DMS 273 (cell line): ENCODE measurements around the gene CHST14.
A peak's percentile ranks its signal among the peaks of the same experiment; 100 is the strongest.

Source experiments
- DNase-seq: peaks from one replicate; lab custom pipeline; 2025; ENCODE audit not compliant: unreplicated experiment; lab: John Stamatoyannopoulos, UW

The CHST14 gene

GRCh38 chr15:40487816-40488682 is 17.3 kb downstream of the CHST14 start:
- DNase-seq, result no peak

- DNase-seq, result no peak
Observed at GRCh38 chr15:40489274-40490175, 18.7 kb downstream of the CHST14 start.

- no peak for DNase-seq
Observed at GRCh38 chr15:40493089-40493840, 22.5 kb downstream of the CHST14 start.

GRCh38 chr15:40495516-40495915 is 24.7 kb downstream of the CHST14 start:
- DNase-seq, result no peak

- no peak for DNase-seq
Observed at GRCh38 chr15:40498418-40498817, 27.6 kb downstream of the CHST14 start.

GRCh38 chr15:40498891-40499290 is 28.1 kb downstream of the CHST14 start:
- no peak for DNase-seq

GRCh38 chr15:40499931-40500330 is 29.1 kb downstream of the CHST14 start:
- DNase-seq, result no peak

GRCh38 chr15:40500568-40501330 is 30.0 kb downstream of the CHST14 start:
- DNase-seq, result no peak

GRCh38 chr15:40501487-40501886 is 30.7 kb downstream of the CHST14 start:
- DNase-seq, result no peak

- DNase-seq, result peak; percentile 89
Observed at GRCh38 chr15:40506964-40507571, 36.3 kb downstream of the CHST14 start.

- no peak for DNase-seq
Observed at GRCh38 chr15:40508216-40508615, 37.4 kb downstream of the CHST14 start.

- no peak for DNase-seq
Observed at GRCh38 chr15:40510201-40510600, 39.4 kb downstream of the CHST14 start.

- no peak for DNase-seq
Observed at GRCh38 chr15:40511093-40511471, 40.3 kb downstream of the CHST14 start.

GRCh38 chr15:40511472-40512133 is 40.8 kb downstream of the CHST14 start:
- peak; percentile 64 for DNase-seq

- DNase-seq, result no peak
Observed at GRCh38 chr15:40512440-40512839, 41.7 kb downstream of the CHST14 start.

GRCh38 chr15:40513609-40514008 is 42.8 kb downstream of the CHST14 start:
- DNase-seq, result no peak

- no peak for DNase-seq
Observed at GRCh38 chr15:40516322-40516721, 45.5 kb downstream of the CHST14 start.
